Activated CD8-positive, alpha-beta T cell treated with anti-CD3 and anti-CD28 coated beads, Interleukin-2, amount 10 ng/mL, durations not matched to agents 7 days and 5 days (primary cell): ENCODE measurements around the gene CCDC185. TPM values are rescaled to one million over a fixed set of nuclear protein-coding genes. Genes with fewer than 3 reads are reported as not detected.

Source experiments
- ATAC-seq: fragments of 150-1000 bp; cut with Tn5 transposase; one replicate; pipeline ENCODE4 v1.10.0; 2021; ENCODE audit warnings: moderate library complexity
- CTCF ChIA-PET: fragments of 350-600 bp; sonication (Branson Sonifier 250); formaldehyde crosslinking; loops from one replicate; lab custom pipeline; 2021; ENCODE audit warnings: antibody characterized with exemption; lab: Charles Lee
- POLR2A ChIA-PET: fragments of 350-600 bp; sonication (Branson Sonifier 250); formaldehyde crosslinking; loops from one replicate; lab custom pipeline; 2021; ENCODE audit warnings: antibody characterized with exemption; lab: Charles Lee
- DNase-seq: peaks from one replicate; pipeline ENCODE4 v3.0.0-alpha.2; 2020
- H3K27ac Mint-ChIP-seq: one replicate; pipeline ENCODE4 v1.8.0; 2021; ENCODE audit warnings: mild to moderate bottlenecking, mixed read lengths
- H3K27me3 Mint-ChIP-seq: one replicate; pipeline ENCODE4 v1.8.0; 2021; ENCODE audit warnings: low read depth, mixed read lengths
- H3K36me3 Mint-ChIP-seq: one replicate; pipeline ENCODE4 v1.8.0; 2021; ENCODE audit warnings: low read depth, mixed read lengths
- H3K4me1 Mint-ChIP-seq: one replicate; pipeline ENCODE4 v1.8.0; 2021; ENCODE audit warnings: low read depth, mixed read lengths
- H3K4me3 Mint-ChIP-seq: one replicate; pipeline ENCODE4 v1.8.0; 2021; ENCODE audit warnings: mild to moderate bottlenecking, mixed read lengths
- H3K9me3 Mint-ChIP-seq: one replicate; pipeline ENCODE4 v1.8.0; 2022; ENCODE audit warnings: mixed read lengths; ENCODE audit not compliant: insufficient read depth
- total RNA-seq, 2 experiments: library from RNA; stranded (reverse); gene quantifications; one replicate each; pipeline ENCODE4 v1.2.3, GENCODE V29; 2021

The CCDC185 gene
- total RNA-seq, 2 experiments from 2014 or later = not detected

- no peak overlapping the region for H3K27ac Mint-ChIP-seq
- no peak for ATAC-seq
- ChIA-PET CTCF (no interaction called here), POLR2A (interaction anchor here (0.7 to 0.8 kb wide), 2 partner anchors 44 to 167 kb away, joined by 3 read pairs; no protein-coding TSS in a partner anchor)
- no peak overlapping the region for H3K4me3 Mint-ChIP-seq
- no peaks in the 10 kb centered on the region for H3K9me3 Mint-ChIP-seq
- peaks cover 3% of the 10 kb centered on the region for H3K27me3 Mint-ChIP-seq
- H3K36me3 Mint-ChIP-seq = no peaks in the 10 kb centered on the region
- no peak for DNase-seq
- no peaks in the 10 kb centered on the region for H3K4me1 Mint-ChIP-seq
Measured at GRCh38 chr1:223421025-223421424, 27.8 kb downstream of the CCDC185 start.

DNA sequence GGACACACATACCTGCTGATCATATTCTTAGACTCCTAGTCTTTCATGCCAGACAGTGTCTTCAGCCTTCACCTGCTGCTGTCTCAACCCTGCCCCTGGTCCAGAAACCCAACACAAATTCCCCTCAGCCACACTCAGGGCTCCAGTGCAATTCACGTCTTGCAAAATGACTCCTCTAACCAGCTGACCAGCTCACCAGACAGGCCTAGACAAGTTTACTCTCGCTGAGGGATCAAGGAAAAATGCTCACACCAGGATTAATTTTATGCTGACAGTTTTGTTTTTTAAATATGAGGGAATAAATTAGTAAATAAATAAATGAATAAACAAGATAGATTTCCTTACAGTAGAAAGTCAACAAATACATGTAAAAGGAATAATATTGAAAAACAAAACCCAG lies 28.5 kb downstream of the CCDC185 start:
- no peak overlapping the region for H3K4me3 Mint-ChIP-seq

GRCh38 chr1:223422911-223423310 lies 29.7 kb downstream of the CCDC185 start:
- Mint-ChIP-seq H3K36me3 (no peaks in the 10 kb centered on the region), H3K4me3 (no peak overlapping the region), H3K4me1 (no peaks in the 10 kb centered on the region), H3K27ac (no peak overlapping the region), H3K9me3 (no peaks in the 10 kb centered on the region), H3K27me3 (peaks cover 3% of the 10 kb centered on the region)
- ChIA-PET CTCF (no interaction called here), POLR2A (no interaction called here)
- no peak for DNase-seq
- ATAC-seq = no peak

More for the DNA sequence above, 28.5 kb downstream of the CCDC185 start:
- Mint-ChIP-seq H3K27me3 (peaks cover 3% of the 10 kb centered on the region), H3K9me3 (no peaks in the 10 kb centered on the region), H3K27ac (no peak overlapping the region), H3K4me1 (no peaks in the 10 kb centered on the region), H3K36me3 (no peaks in the 10 kb centered on the region)
- POLR2A ChIA-PET = no interaction called here
- CTCF ChIA-PET = no interaction called here
- no peak for ATAC-seq
- no peak for DNase-seq

DNA sequence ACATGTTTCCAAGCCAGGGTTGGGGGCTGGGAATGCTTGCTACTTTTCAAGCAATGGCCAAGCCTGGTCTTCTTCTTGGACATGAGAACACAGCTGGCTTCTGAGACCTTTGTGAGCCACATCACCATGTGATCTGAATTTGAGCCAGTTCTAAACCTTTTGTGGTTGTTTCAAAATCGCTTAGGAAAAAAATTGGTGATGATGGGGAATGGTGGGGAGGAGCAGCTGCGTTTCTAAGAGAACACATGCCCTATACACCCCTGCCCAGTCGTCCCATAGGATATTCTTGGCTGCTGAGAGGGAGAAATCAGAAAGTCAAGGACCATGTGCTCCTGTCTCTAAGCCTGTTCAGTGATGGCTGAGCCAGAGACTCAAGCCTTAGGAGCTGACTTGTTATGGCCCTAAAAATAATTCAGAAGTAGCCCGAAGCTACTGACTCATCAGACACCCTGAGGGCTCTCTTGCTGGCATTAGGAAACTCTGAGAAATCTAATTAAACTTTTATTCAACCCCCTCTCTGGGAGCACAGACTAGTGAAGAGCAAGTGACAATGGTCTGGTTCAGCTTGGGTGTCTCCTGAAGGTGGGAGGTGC lies 30.5 kb downstream of the CCDC185 start:
- DNase-seq (no peak), ATAC-seq (no peak)
- Mint-ChIP-seq H3K4me3 (no peak overlapping the region), H3K36me3 (no peaks in the 10 kb centered on the region), H3K27me3 (peaks cover 6% of the 10 kb centered on the region), H3K27ac (no peak overlapping the region), H3K9me3 (no peaks in the 10 kb centered on the region), H3K4me1 (no peaks in the 10 kb centered on the region)
- POLR2A ChIA-PET = no interaction called here
- CTCF ChIA-PET = no interaction called here

- ATAC-seq (no peak), DNase-seq (no peak)
- Mint-ChIP-seq H3K27me3 (peaks cover 7% of the 10 kb centered on the region), H3K36me3 (no peaks in the 10 kb centered on the region), H3K27ac (no peak overlapping the region), H3K9me3 (no peaks in the 10 kb centered on the region), H3K4me1 (no peaks in the 10 kb centered on the region), H3K4me3 (no peak overlapping the region)
- CTCF ChIA-PET = no interaction called here
- POLR2A ChIA-PET = no interaction called here
Measured at GRCh38 chr1:223425550-223425949, 32.3 kb downstream of the CCDC185 start.

GRCh38 chr1:223426936-223427335 lies 33.7 kb downstream of the CCDC185 start:
- Mint-ChIP-seq H3K9me3 (no peaks in the 10 kb centered on the region), H3K4me1 (no peaks in the 10 kb centered on the region), H3K36me3 (no peaks in the 10 kb centered on the region), H3K27me3 (peaks cover 7% of the 10 kb centered on the region), H3K27ac (no peak overlapping the region), H3K4me3 (no peak overlapping the region)
- ChIA-PET CTCF (no interaction called here), POLR2A (interaction anchor here (0.6 kb wide), 1 partner anchor 445 kb away, joined by 4 read pairs; no protein-coding TSS in a partner anchor)
- ATAC-seq (no peak), DNase-seq (no peak)

DNA sequence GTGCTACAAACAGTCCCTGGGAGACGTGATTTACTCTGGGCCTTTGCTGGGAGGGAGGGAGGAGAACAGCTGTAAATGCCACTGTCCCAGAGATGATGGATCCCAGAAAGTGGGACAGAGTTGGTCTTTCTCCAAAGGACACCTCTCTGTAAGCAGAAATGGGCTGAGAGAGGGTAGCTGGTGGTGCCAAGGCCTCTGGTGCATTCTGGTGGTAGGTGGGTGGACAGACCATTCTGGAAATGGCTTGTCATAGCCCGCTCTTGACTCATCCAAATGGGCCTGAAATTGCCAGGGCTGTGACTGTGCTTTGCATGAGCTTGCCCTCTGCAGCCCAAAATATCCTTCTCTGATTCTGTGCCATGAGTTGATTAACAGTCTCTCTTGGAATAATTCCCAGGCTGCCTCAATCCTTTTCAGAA lies 36.1 kb downstream of the CCDC185 start:
- Mint-ChIP-seq H3K36me3 (no peaks in the 10 kb centered on the region), H3K27ac (no peak overlapping the region), H3K4me1 (no peaks in the 10 kb centered on the region), H3K9me3 (no peaks in the 10 kb centered on the region), H3K27me3 (peaks cover 7% of the 10 kb centered on the region), H3K4me3 (no peak overlapping the region)
- CTCF ChIA-PET = no interaction called here
- ATAC-seq = no peak
- POLR2A ChIA-PET = no interaction called here
- no peak for DNase-seq

DNA sequence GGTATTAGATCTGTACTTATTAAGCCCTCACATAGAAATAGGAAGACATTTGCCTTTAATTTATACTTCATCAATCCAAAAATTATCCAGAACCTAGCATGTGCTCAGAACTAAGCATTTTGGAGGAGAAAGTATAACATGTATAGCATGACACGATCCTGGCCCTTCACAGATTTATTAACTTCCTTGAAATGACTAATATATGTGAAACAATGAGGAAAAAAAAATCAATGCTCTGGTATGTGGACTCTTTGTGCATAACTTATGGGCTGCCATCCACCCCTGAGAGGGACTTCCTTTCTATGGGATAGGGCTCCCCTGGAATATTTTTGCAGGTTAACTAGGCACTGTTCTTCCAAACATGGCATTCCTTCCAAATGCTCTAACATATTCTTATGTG lies 36.6 kb downstream of the CCDC185 start:
- ATAC-seq (no peak), DNase-seq (no peak)
- no peak overlapping the region for H3K27ac Mint-ChIP-seq
- H3K36me3 Mint-ChIP-seq = no peaks in the 10 kb centered on the region
- H3K4me3 Mint-ChIP-seq = no peak overlapping the region
- H3K9me3 Mint-ChIP-seq = no peaks in the 10 kb centered on the region
- H3K27me3 Mint-ChIP-seq = peaks cover 7% of the 10 kb centered on the region
- ChIA-PET POLR2A (no interaction called here), CTCF (no interaction called here)
- no peaks in the 10 kb centered on the region for H3K4me1 Mint-ChIP-seq

- ChIA-PET POLR2A (no interaction called here), CTCF (no interaction called here)
- Mint-ChIP-seq H3K9me3 (no peaks in the 10 kb centered on the region), H3K4me1 (no peaks in the 10 kb centered on the region), H3K27me3 (peaks cover 7% of the 10 kb centered on the region), H3K27ac (no peak overlapping the region), H3K4me3 (no peak overlapping the region), H3K36me3 (no peaks in the 10 kb centered on the region)
- ATAC-seq (no peak), DNase-seq (no peak)
Measured at GRCh38 chr1:223430236-223430635, 37.0 kb downstream of the CCDC185 start.

GRCh38 chr1:223437151-223437550 lies 43.9 kb downstream of the CCDC185 start:
- Mint-ChIP-seq H3K9me3 (no peaks in the 10 kb centered on the region), H3K36me3 (no peaks in the 10 kb centered on the region), H3K27me3 (no peaks in the 10 kb centered on the region), H3K27ac (no peak overlapping the region), H3K4me3 (no peak overlapping the region), H3K4me1 (no peaks in the 10 kb centered on the region)
- ATAC-seq (no peak), DNase-seq (no peak)
- POLR2A ChIA-PET = no interaction called here
- CTCF ChIA-PET = no interaction called here

GRCh38 chr1:223443397-223443796 lies 50.2 kb downstream of the CCDC185 start:
- Mint-ChIP-seq H3K36me3 (no peaks in the 10 kb centered on the region), H3K4me3 (no peak overlapping the region), H3K4me1 (no peaks in the 10 kb centered on the region), H3K9me3 (no peaks in the 10 kb centered on the region), H3K27me3 (no peaks in the 10 kb centered on the region), H3K27ac (no peak overlapping the region)
- ChIA-PET POLR2A (no interaction called here), CTCF (no interaction called here)
- DNase-seq (no peak), ATAC-seq (no peak)

GRCh38 chr1:223444411-223444810 lies 51.2 kb downstream of the CCDC185 start:
- Mint-ChIP-seq H3K27ac (no peak overlapping the region), H3K36me3 (no peaks in the 10 kb centered on the region), H3K9me3 (no peaks in the 10 kb centered on the region), H3K27me3 (no peaks in the 10 kb centered on the region), H3K4me3 (no peak overlapping the region), H3K4me1 (no peaks in the 10 kb centered on the region)
- DNase-seq (no peak), ATAC-seq (no peak)
- ChIA-PET CTCF (no interaction called here), POLR2A (no interaction called here)
